Measurements from ENCODE around the gene GLT8D2.

Gene GLT8D2

GRCh38 chr12:104006929-104007328 is 43.1 kb downstream of the GLT8D2 start:
- Histone ChIP-seq H3F3A (ENCODE audit: insufficient read depth) (no peaks in the 10 kb centered on the region), H3K9me3 (ENCODE audit: insufficient read depth, low read length) (no peaks in the 10 kb centered on the region), H2AFZ (ENCODE audit: low read depth, low read length, severe bottlenecking) (no peak overlapping the region), H3K27ac (ENCODE audit: low read depth, low read length) (no peak overlapping the region), H4K20me1 (ENCODE audit: low read depth, low read length) (no peaks in the 10 kb centered on the region), H3K9me2 (replicated peaks; ENCODE audit: insufficient read depth, low read length) (no peaks in the 10 kb centered on the region), H3K4me3 (ENCODE audit: insufficient read depth, low read length, poor library complexity, severe bottlenecking) (no peak overlapping the region), H3K9ac (ENCODE audit: low read length) (no peak overlapping the region), H3K36me3 (ENCODE audit: low read length) (no peaks in the 10 kb centered on the region), H3K4me2 (ENCODE audit: low read depth, low read length, poor library complexity, severe bottlenecking) (no peak overlapping the region), H3K27me3 (ENCODE audit: low read length) (no peaks in the 10 kb centered on the region), H3K79me2 (ENCODE audit: insufficient read depth, low read length) (no peaks in the 10 kb centered on the region)
- no peak for TF ChIP-seq EZH2phosphoT487 (conservative IDR thresholded peaks at IDR 0.05; ENCODE audit: low read length)
- no peak for TF ChIP-seq CTCF (IDR thresholded peaks at IDR 0.05; ENCODE audit: insufficient read depth, low read length, poor library complexity, severe bottlenecking)

GRCh38 chr12:104003596-104003995 is 46.4 kb downstream of the GLT8D2 start:
- TF ChIP-seq CTCF (IDR thresholded peaks at IDR 0.05; ENCODE audit: insufficient read depth, low read length, poor library complexity, severe bottlenecking), result no peak
- H3K9me2 ChIP-seq (replicated peaks; ENCODE audit: insufficient read depth, low read length), result no peaks in the 10 kb centered on the region
- H2AFZ ChIP-seq (ENCODE audit: low read depth, low read length, severe bottlenecking), result no peak overlapping the region

GRCh38 chr12:104002686-104003085 is 47.3 kb downstream of the GLT8D2 start:
- H3K9me3 ChIP-seq (ENCODE audit: insufficient read depth, low read length), result no peaks in the 10 kb centered on the region
- H3K4me2 ChIP-seq (ENCODE audit: low read depth, low read length, poor library complexity, severe bottlenecking), result no peak overlapping the region
- no peak overlapping the region for H3K9ac ChIP-seq (ENCODE audit: low read length)
- no peak for TF ChIP-seq EZH2phosphoT487 (conservative IDR thresholded peaks at IDR 0.05; ENCODE audit: low read length)
- TF ChIP-seq CTCF (IDR thresholded peaks at IDR 0.05; ENCODE audit: insufficient read depth, low read length, poor library complexity, severe bottlenecking), result no peak
- no peaks in the 10 kb centered on the region for H3F3A ChIP-seq (ENCODE audit: insufficient read depth)
- H2AFZ ChIP-seq (ENCODE audit: low read depth, low read length, severe bottlenecking), result no peak overlapping the region
- no peaks in the 10 kb centered on the region for H4K20me1 ChIP-seq (ENCODE audit: low read depth, low read length)
- no peaks in the 10 kb centered on the region for H3K79me2 ChIP-seq (ENCODE audit: insufficient read depth, low read length)
- H3K4me3 ChIP-seq (ENCODE audit: insufficient read depth, low read length, poor library complexity, severe bottlenecking), result no peak overlapping the region
- H3K27ac ChIP-seq (ENCODE audit: low read depth, low read length), result no peak overlapping the region
- no peaks in the 10 kb centered on the region for H3K36me3 ChIP-seq (ENCODE audit: low read length)
- no peaks in the 10 kb centered on the region for H3K9me2 ChIP-seq (replicated peaks; ENCODE audit: insufficient read depth, low read length)
- H3K27me3 ChIP-seq (ENCODE audit: low read length), result no peaks in the 10 kb centered on the region

More at GRCh38 chr12:104003596-104003995, 46.4 kb downstream of the GLT8D2 start:
- Histone ChIP-seq H3K9me3 (ENCODE audit: insufficient read depth, low read length) (no peaks in the 10 kb centered on the region), H4K20me1 (ENCODE audit: low read depth, low read length) (no peaks in the 10 kb centered on the region), H3K79me2 (ENCODE audit: insufficient read depth, low read length) (no peaks in the 10 kb centered on the region), H3K27me3 (ENCODE audit: low read length) (no peaks in the 10 kb centered on the region), H3K36me3 (ENCODE audit: low read length) (no peaks in the 10 kb centered on the region), H3K4me3 (ENCODE audit: insufficient read depth, low read length, poor library complexity, severe bottlenecking) (no peak overlapping the region), H3K9ac (ENCODE audit: low read length) (no peak overlapping the region), H3F3A (ENCODE audit: insufficient read depth) (no peaks in the 10 kb centered on the region), H3K4me2 (ENCODE audit: low read depth, low read length, poor library complexity, severe bottlenecking) (no peak overlapping the region), H3K27ac (ENCODE audit: low read depth, low read length) (no peak overlapping the region)
